ENCODE data around the gene IMP4. TPM values are rescaled to one million over a fixed set of nuclear protein-coding genes. Genes with fewer than 3 reads are reported as not detected.

Gene IMP4
- total and polyA plus RNA-seq, 2 donors (not counting 3 experiments of a cell fraction or from before 2014, with no cell fraction given), result 74.0 to 149 TPM

- H2AFZ ChIP-seq (ENCODE audit: low read depth, low read length), result no peak overlapping the region
- FAIRE-seq (no peak), DNase-seq (ENCODE audit: low read depth, low spot score) (no peak)
- H3K4me3 ChIP-seq (replicated peaks in 1 of 3; ENCODE audit: insufficient read depth in 1 of 3, low read depth in 1 of 3, low read length in 3 of 3), result no peak overlapping the region
- no peak for TF ChIP-seq MAX (IDR thresholded peaks at IDR 0.05; ENCODE audit: insufficient read depth, insufficient read length)
- TF ChIP-seq EZH2 (IDR thresholded peaks at IDR 0.05; ENCODE audit: borderline replicate concordance, low read depth, low read length, severe bottlenecking), result no peak
- no peak for TF ChIP-seq FOS (IDR thresholded peaks at IDR 0.05; ENCODE audit: borderline replicate concordance, insufficient read depth, low read length)
- no peak for TF ChIP-seq CTCF (IDR thresholded peaks at IDR 0.05; ENCODE audit: extremely low read depth in 1 of 2, insufficient read depth in 1 of 2, low read depth in 1 of 2, low read length in 2 of 2)
- no peak for TF ChIP-seq JUN (IDR thresholded peaks at IDR 0.05; ENCODE audit: borderline replicate concordance, insufficient read depth, insufficient read length, low read depth)
- TF ChIP-seq POLR2AphosphoS5 (IDR thresholded peaks at IDR 0.05; ENCODE audit: insufficient read depth, low read depth, low read length), result no peak
- TF ChIP-seq POLR2A (IDR thresholded peaks at IDR 0.05; ENCODE audit: low read depth, low read length), result no peak
- TF ChIP-seq GATA2 (IDR thresholded peaks at IDR 0.05; ENCODE audit: insufficient read depth, insufficient read length, low read depth, low read length), result no peak
- TF ChIP-seq MYC (IDR thresholded peaks at IDR 0.05; ENCODE audit: low read depth, low read length), result no peak
- intact Hi-C loops (cut with micrococcal nuclease) (no loop called here), dilution Hi-C loops (cut with MboI; ENCODE audit: extremely low pct_ligation_motif_present, low sequenced_read_pairs) (no loop called here)
- H3K27me3 ChIP-seq (ENCODE audit: control insufficient read depth in 2 of 2, insufficient read depth in 2 of 2, low read length in 2 of 2), result no peaks in the 10 kb centered on the region
- no peaks in the 10 kb centered on the region for H3K79me2 ChIP-seq (ENCODE audit: control insufficient read depth, insufficient read depth, low read length)
- ChIA-PET POLR2A (no interaction called here), CTCF (no interaction called here)
- no peaks in the 10 kb centered on the region for H3K9me1 ChIP-seq (replicated peaks; ENCODE audit: control insufficient read depth, extremely low read depth, insufficient read depth, low read length)
- no TSS peak for BruUV-seq (replicated peaks)
- no peaks in the 10 kb centered on the region for H3K4me1 ChIP-seq (ENCODE audit: control insufficient read depth, extremely low read depth, insufficient read depth, low read length)
- no peaks in the 10 kb centered on the region for H3K9me3 ChIP-seq (replicated peaks; ENCODE audit: control insufficient read depth, insufficient read depth, low read length)
- H3K4me2 ChIP-seq (ENCODE audit: insufficient read depth, low read length), result no peak overlapping the region
- H3K9ac ChIP-seq (replicated peaks; ENCODE audit: extremely low read depth, insufficient read depth, low read length), result no peak overlapping the region
- no peaks in the 10 kb centered on the region for H4K20me1 ChIP-seq (replicated peaks; ENCODE audit: control insufficient read depth, extremely low read depth, insufficient read depth, low read length)
- no peaks in the 10 kb centered on the region for H3K36me3 ChIP-seq (ENCODE audit: control insufficient read depth in 2 of 2, extremely low read depth in 1 of 2, insufficient read depth in 2 of 2, low read length in 2 of 2)
- H3K27ac ChIP-seq (ENCODE audit: insufficient read depth, low read depth, low read length), result no peak overlapping the region
These were observed 28.3 kb upstream of the IMP4 start for GRCh38 chr2:130314377-130314776.

Measured in endothelial cell of umbilical vein (primary cell).